ENCODE results near the gene FANCC. TPM values are rescaled to one million over a fixed set of nuclear protein-coding genes. Genes with fewer than 3 reads are reported as not detected.

The FANCC gene
- total and polyA plus RNA-seq, 3 donors from 2014 or later = 30.7 to 38.5 (median 35.1) TPM

GRCh38 chr9:95124582-95125367 lies 192.7 kb downstream of the FANCC start:
- H3K27ac ChIP-seq = no peak overlapping the region
- 83 to 91% methylated on average over 9 of the region's 9 CpGs for WGBS, 2 donors
- no peaks in the 10 kb centered on the region for H3K36me3 ChIP-seq (ENCODE audit: low read depth, missing control alignments)
- intact Hi-C loops (cut with DNase I; ENCODE audit: low total_unique reads) = loop anchor here (5.0 to 10.0 kb wide), 2 partner anchors 340 to 447 kb away; no protein-coding TSS in a partner anchor
- no peaks in the 10 kb centered on the region for H3K9me3 ChIP-seq
- DNase-seq = no peak
- peak in 1 of 3 experiments; percentile 10 for TF ChIP-seq CTCF (IDR thresholded peaks at IDR 0.05)
- TF ChIP-seq POLR2A (IDR thresholded peaks at IDR 0.05) = no peak
- H3K4me1 ChIP-seq = peaks cover 5% of the 10 kb centered on the region
- H3K27me3 ChIP-seq = no peaks in the 10 kb centered on the region
- H3K4me3 ChIP-seq = no peak overlapping the region

- no peaks in the 10 kb centered on the region for H3K36me3 ChIP-seq (ENCODE audit: low read depth, missing control alignments)
- no peaks in the 10 kb centered on the region for H3K27me3 ChIP-seq
- no peak for DNase-seq
- H3K4me1 ChIP-seq = no peaks in the 10 kb centered on the region
- no peaks in the 10 kb centered on the region for H3K9me3 ChIP-seq
- H3K4me3 ChIP-seq = no peak overlapping the region
- no peak overlapping the region for H3K27ac ChIP-seq
- intact Hi-C loops (cut with DNase I; ENCODE audit: low total_unique reads) = loop anchor here (10.0 kb wide), 1 partner anchor 336 kb away; no protein-coding TSS in a partner anchor
- no peak for TF ChIP-seq POLR2A (IDR thresholded peaks at IDR 0.05)
- no peak for TF ChIP-seq CTCF (IDR thresholded peaks at IDR 0.05)
Observed at GRCh38 chr9:95120781-95121370, 196.6 kb downstream of the FANCC start.

GRCh38 chr9:95118596-95118995 lies 198.9 kb downstream of the FANCC start:
- Histone ChIP-seq H3K4me1 (no peaks in the 10 kb centered on the region), H3K27me3 (no peaks in the 10 kb centered on the region), H3K36me3 (ENCODE audit: low read depth, missing control alignments) (no peaks in the 10 kb centered on the region), H3K4me3 (no peak overlapping the region), H3K27ac (no peak overlapping the region), H3K9me3 (no peaks in the 10 kb centered on the region)
- no peak for DNase-seq
- TF ChIP-seq POLR2A (IDR thresholded peaks at IDR 0.05) (no peak), CTCF (IDR thresholded peaks at IDR 0.05) (no peak)
- 79 to 86% methylated on average over 4 of the region's 4 CpGs for WGBS, 2 donors
- intact Hi-C loops (cut with DNase I; ENCODE audit: low total_unique reads) = no loop called here

- Histone ChIP-seq H3K27ac (no peak overlapping the region), H3K4me3 (no peak overlapping the region), H3K27me3 (no peaks in the 10 kb centered on the region), H3K9me3 (no peaks in the 10 kb centered on the region), H3K36me3 (ENCODE audit: low read depth, missing control alignments) (no peaks in the 10 kb centered on the region), H3K4me1 (no peaks in the 10 kb centered on the region)
- WGBS, 2 donors = 54 to 64% methylated on average over 1 of the region's 1 CpG
- DNase-seq = no peak
- intact Hi-C loops (cut with DNase I; ENCODE audit: low total_unique reads) = no loop called here
- no peak for TF ChIP-seq POLR2A (IDR thresholded peaks at IDR 0.05)
- no peak for TF ChIP-seq CTCF (IDR thresholded peaks at IDR 0.05)
Observed at GRCh38 chr9:95116808-95117204, 200.7 kb downstream of the FANCC start.
